Mesothelial cell of epicardium (in vitro differentiated cells): ENCODE results near the gene MYL12B. TPM values are rescaled to one million over a fixed set of nuclear protein-coding genes. Genes with fewer than 3 reads are reported as not detected.
A peak's percentile ranks its signal among the peaks of the same experiment; 100 is the strongest.

Experiments used
- DNase-seq, 2 experiments: peaks; one replicate each; pipeline ENCODE4 v3.0.0; 2021; ENCODE audit warnings: low spot score in 2 of 2; ENCODE audit not compliant: unreplicated experiment in 2 of 2
- H3K27ac Mint-ChIP-seq: 2 replicates; pipeline ENCODE4 v1.8.0; 2021; ENCODE audit warnings: mixed read lengths
- H3K27me3 Mint-ChIP-seq: 2 replicates; pipeline ENCODE4 v1.8.0; 2021; ENCODE audit warnings: low read depth, mixed read lengths
- H3K36me3 Mint-ChIP-seq: 2 replicates; pipeline ENCODE4 v1.8.0; 2021; ENCODE audit warnings: mixed read lengths
- H3K4me1 Mint-ChIP-seq: 2 replicates; pipeline ENCODE4 v1.8.0; 2021; ENCODE audit warnings: mixed read lengths
- H3K4me3 Mint-ChIP-seq: 2 replicates; pipeline ENCODE4 v1.8.0; 2021; ENCODE audit warnings: mild to moderate bottlenecking, moderate library complexity, mixed read lengths
- H3K9me3 Mint-ChIP-seq: 2 replicates; pipeline ENCODE4 v1.8.0; 2021; ENCODE audit warnings: mixed read lengths
- CTCF ChIP-seq: fragments of 200-600 bp; sonication (generic); IDR thresholded peaks from one replicate; pipeline ENCODE4 v1.5.0; 2021; ENCODE audit warnings: antibody characterized with exemption; ENCODE audit not compliant: unreplicated experiment
- total RNA-seq: library from RNA; stranded (reverse); gene quantifications from 3 replicates; pipeline ENCODE4 v1.2.1, GENCODE V29; 2021

MYL12B gene
- total RNA-seq, 1 donor from 2014 or later: 225 TPM

- no peak for TF ChIP-seq CTCF
- H3K9me3 Mint-ChIP-seq: no peaks in the 10 kb centered on the region
- H3K27ac Mint-ChIP-seq: peak overlapping the region; percentile 99
- peaks cover 46% of the 10 kb centered on the region for H3K4me1 Mint-ChIP-seq
- H3K4me3 Mint-ChIP-seq: peak overlapping the region; percentile 86
- no peak for DNase-seq
- H3K36me3 Mint-ChIP-seq: peaks cover 10% of the 10 kb centered on the region
- H3K27me3 Mint-ChIP-seq: no peaks in the 10 kb centered on the region
Measured at GRCh38 chr18:3248658-3249359, 13.1 kb upstream of the MYL12B start.

DNA sequence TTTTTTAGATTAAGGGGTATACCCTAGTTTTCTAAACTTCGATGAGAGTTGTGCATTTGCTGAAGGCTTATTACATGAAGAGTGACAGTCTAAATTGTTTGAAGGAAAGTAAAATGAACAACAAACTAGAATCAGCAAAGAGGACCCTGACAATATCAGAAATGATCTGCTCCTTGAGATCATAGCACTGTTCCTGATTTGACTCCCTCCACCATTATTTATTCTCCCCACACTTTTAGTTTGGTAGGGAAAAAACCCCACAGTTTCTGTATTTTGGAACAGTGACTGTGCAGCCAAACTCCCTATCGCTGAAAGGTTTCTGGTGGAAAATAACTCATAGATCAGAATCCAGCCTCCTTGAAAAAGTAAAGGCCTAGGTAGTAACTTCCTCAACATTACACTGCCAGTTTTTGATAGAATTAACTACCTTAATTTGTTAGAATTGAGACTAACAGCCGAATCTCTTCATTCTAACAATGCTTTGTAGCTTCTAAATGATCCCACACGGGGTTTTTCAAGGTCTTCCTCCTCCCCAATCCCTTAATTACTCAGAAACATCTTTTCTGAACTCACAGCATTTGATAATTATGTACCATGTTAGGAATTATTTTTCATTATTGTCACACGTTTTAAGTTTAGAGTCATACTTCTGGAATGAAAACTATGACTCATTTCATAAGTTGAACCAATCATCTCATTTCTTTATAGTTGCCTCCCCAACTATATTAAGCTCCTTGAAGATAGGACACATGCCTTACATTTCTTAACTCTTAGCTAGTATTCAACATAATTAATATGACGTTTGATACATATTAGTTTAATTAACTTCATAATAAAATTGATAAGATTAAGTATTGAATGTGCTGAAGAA lies 11.5 kb upstream of the MYL12B start:
- peaks cover 20% of the 10 kb centered on the region for H3K36me3 Mint-ChIP-seq
- peak overlapping the region; percentile 98 for H3K27ac Mint-ChIP-seq
- H3K27me3 Mint-ChIP-seq: no peaks in the 10 kb centered on the region
- peak overlapping the region; percentile 45 for H3K4me3 Mint-ChIP-seq
- H3K4me1 Mint-ChIP-seq: peaks cover 45% of the 10 kb centered on the region
- TF ChIP-seq CTCF: no peak
- H3K9me3 Mint-ChIP-seq: no peaks in the 10 kb centered on the region
- DNase-seq: no peak

- H3K4me1 Mint-ChIP-seq: peaks cover 38% of the 10 kb centered on the region
- DNase-seq: no peak
- H3K36me3 Mint-ChIP-seq: peaks cover 28% of the 10 kb centered on the region
- peak overlapping the region; percentile 62 for H3K27ac Mint-ChIP-seq
- no peak for TF ChIP-seq CTCF
- H3K9me3 Mint-ChIP-seq: no peaks in the 10 kb centered on the region
- H3K27me3 Mint-ChIP-seq: no peaks in the 10 kb centered on the region
- no peak overlapping the region for H3K4me3 Mint-ChIP-seq
Measured at GRCh38 chr18:3251249-3251962, 10.5 kb upstream of the MYL12B start.

GRCh38 chr18:3251963-3252277 lies 10.0 kb upstream of the MYL12B start:
- Mint-ChIP-seq H3K27me3 (no peaks in the 10 kb centered on the region), H3K4me1 (peaks cover 39% of the 10 kb centered on the region), H3K27ac (peak overlapping the region; percentile 62), H3K36me3 (peaks cover 30% of the 10 kb centered on the region), H3K4me3 (no peak overlapping the region), H3K9me3 (no peaks in the 10 kb centered on the region)
- DNase-seq: no peak
- TF ChIP-seq CTCF: no peak

- no peaks in the 10 kb centered on the region for H3K9me3 Mint-ChIP-seq
- DNase-seq: no peak
- H3K36me3 Mint-ChIP-seq: peaks cover 37% of the 10 kb centered on the region
- no peaks in the 10 kb centered on the region for H3K27me3 Mint-ChIP-seq
- H3K27ac Mint-ChIP-seq: no peak overlapping the region
- no peak overlapping the region for H3K4me3 Mint-ChIP-seq
- no peak for TF ChIP-seq CTCF
- H3K4me1 Mint-ChIP-seq: peaks cover 38% of the 10 kb centered on the region
Measured at GRCh38 chr18:3252843-3253242, 9.1 kb upstream of the MYL12B start.
